HepG2 (cell line): ENCODE measurements around the gene ALX3. TPM values are rescaled to one million over a fixed set of nuclear protein-coding genes. Genes with fewer than 3 reads are reported as not detected.

Source experiments
- ATAC-seq: fragments of 200-7000 bp; cut with Tn5 transposase; 3 replicates; pipeline ENCODE4 v1.9.1; 2020; ENCODE audit warnings: mild to moderate bottlenecking, moderate library complexity
- BruUV-seq: library from RNA; stranded (reverse); fragments of 400-500 nt; replicated peaks from 2 replicates; lab custom pipeline; 2021; lab: Mats Ljungman, UMichigan
- CTCF ChIA-PET: fragments of 300-600 bp; formaldehyde crosslinking; extraction: SDS; loops from one replicate; lab custom pipeline; 2021; ENCODE audit warnings: low total read pairs, inconsistent platforms, low intra/inter-chr PET ratio; lab: Yijun Ruan, JAX
- POLR2A ChIA-PET: fragments of 350-600 bp; sonication (Branson Sonifier 250); formaldehyde crosslinking; loops from one replicate; lab custom pipeline; 2020; ENCODE audit warnings: antibody characterized with exemption, inconsistent platforms; lab: Yijun Ruan, JAX
- DNase-seq: peaks from one replicate; pipeline ENCODE4 v3.0.0-alpha.2; 2015; ENCODE audit warnings: low spot score
- FAIRE-seq: peaks from 3 replicates; lab custom pipeline; 2011; peaks lifted over from hg19 to GRCh38; lab: Jason Lieb, UNC
- H2AFZ ChIP-seq: one replicate; pipeline ENCODE4 v1.6.1; 2011; ENCODE audit warnings: low read length, inconsistent platforms
- H3K27ac ChIP-seq: fragments of 300-600 bp; 3 replicates; pipeline ENCODE4 v1.8.0; 2011; ENCODE audit warnings: mixed run types, mild to moderate bottlenecking, mixed read lengths, low read length, inconsistent platforms; ENCODE audit not compliant: insufficient read depth; ENCODE audit errors: extremely low read length
- H3K27me3 ChIP-seq, 2 experiments: fragments of 200-600 bp in 1 of 2; 2 replicates in 1 of 2; 3 replicates in 1 of 2; pipeline versions ENCODE4 v1.6.0 to v1.8.0; 2011; ENCODE audit warnings: low read length in 2 of 2, mild to moderate bottlenecking in 2 of 2, moderate library complexity in 2 of 2, inconsistent platforms in 1 of 2; ENCODE audit not compliant: insufficient read depth in 2 of 2, control insufficient read depth in 1 of 2
- H3K36me3 ChIP-seq, 2 experiments: fragments of 200-600 bp in 1 of 2; replicated peaks in 1 of 2; 2 replicates in 1 of 2; 3 replicates in 1 of 2; pipeline versions ENCODE4 v1.5.1 to v1.8.0; 2011; ENCODE audit warnings: low read length in 2 of 2, inconsistent platforms in 1 of 2; ENCODE audit not compliant: insufficient read depth in 2 of 2, control insufficient read depth in 1 of 2
- H3K4me1 ChIP-seq: 2 replicates; pipeline ENCODE4 v1.5.1; 2012; ENCODE audit warnings: low read length, inconsistent platforms; ENCODE audit not compliant: insufficient read depth
- H3K4me2 ChIP-seq: 2 replicates; pipeline ENCODE4 v1.6.0; 2011; ENCODE audit warnings: low read depth, low read length, inconsistent platforms
- H3K4me3 ChIP-seq, 3 experiments: fragments of 200-600 bp in 1 of 3; sonication (generic), shearing (Covaris generic) in 1 of 3; replicated peaks in 1 of 3; 2 replicates each; pipeline ENCODE4 v1.5.1; 2011 to 2016; ENCODE audit warnings: low read length in 3 of 3, inconsistent platforms in 2 of 3, low read depth in 2 of 3, mild to moderate bottlenecking in 2 of 3, control low read depth in 1 of 3, mixed read lengths in 1 of 3; ENCODE audit not compliant: insufficient read depth in 1 of 3
- H3K79me2 ChIP-seq: one replicate; pipeline ENCODE4 v1.6.1; 2011; ENCODE audit warnings: low read length, inconsistent platforms; ENCODE audit not compliant: insufficient read depth
- H3K9ac ChIP-seq: 2 replicates; pipeline ENCODE4 v1.6.0; 2011; ENCODE audit warnings: mild to moderate bottlenecking, low read depth, low read length, inconsistent platforms; ENCODE audit not compliant: insufficient read depth
- H3K9me3 ChIP-seq: 2 replicates; pipeline ENCODE4 v1.5.1; 2012; ENCODE audit warnings: mild to moderate bottlenecking, low read length
- H4K20me1 ChIP-seq: 2 replicates; pipeline ENCODE4 v1.6.0; 2011; ENCODE audit warnings: inconsistent platforms, mild to moderate bottlenecking, low read length, moderate library complexity; ENCODE audit not compliant: insufficient read depth
- NFYC ChIP-seq: IDR thresholded peaks from 2 replicates; pipeline ENCODE4 v1.6.1; 2016; ENCODE audit warnings: missing genetic modification reagents, missing compliant biosample characterization
- RNF2 ChIP-seq: fragments of 450-650 bp; conservative IDR thresholded peaks from 2 replicates; pipeline ENCODE4 v1.6.1; 2016; ENCODE audit warnings: low read depth
- ZNF33B ChIP-seq: sonication (generic); formaldehyde crosslinking; IDR thresholded peaks from 2 replicates; pipeline ENCODE4 v1.5.1; 2020; ENCODE audit warnings: mild to moderate bottlenecking, missing genetic modification reagents
- ZNF460 ChIP-seq: sonication (generic); formaldehyde crosslinking; IDR thresholded peaks from 2 replicates; pipeline ENCODE4 v1.5.1; 2020; ENCODE audit warnings: missing genetic modification reagents, mild to moderate bottlenecking, borderline replicate concordance
- WGBS: methylation state at CpG from one replicate; pipeline ENCODE4 v1.1.6; 2017; ENCODE audit warnings: low lambda C conversion rate; 5-methylcytosine and 5-hydroxymethylcytosine counted together
- in situ Hi-C: cut with HindIII; loops from 2 replicates; pipeline ENCODE4 v1.10.0; 2017; ENCODE audit warnings: low pct_unique_long_range_greater_than_20kb; ENCODE audit not compliant: extremely low pct_ligation_motif_present
- intact Hi-C: fragments of 100-400 bp; cut with micrococcal nuclease; formaldehyde crosslinking; loops from one replicate; pipeline ENCODE4 v1.10.0; 2022; ENCODE audit not compliant: unreplicated experiment
- polyA plus RNA-seq, 8 experiments: library from polyadenylated mRNA; depleted of rRNA in 3 of 8; stranded (reverse) in 7 of 8; unstranded in 1 of 8; fragments of >200 nt; fragmentation: Illumina TruSeq in 4 of 8; extraction: Trizol in 4 of 8; gene quantifications; 2 replicates each; pipeline versions ENCODE4 v1.2.1 to v1.2.3, GENCODE V29; 2011 to 2016; ENCODE audit warnings: low read depth in 4 of 8, missing spikeins in 1 of 8, mixed read lengths in 1 of 8; ENCODE audit not compliant: insufficient read depth in 1 of 8
- total RNA-seq, 5 experiments: library from RNA; depleted of rRNA; stranded (reverse); fragments of >200 nt; fragmentation: Illumina TruSeq; extraction: Trizol; gene quantifications; 2 replicates each; pipeline ENCODE4 v1.2.3, GENCODE V29; 2016; ENCODE audit warnings: low read depth in 1 of 5
- TF ChIP-seq, protein P1 (sequence below): sonication (generic); formaldehyde crosslinking; IDR thresholded peaks from 2 replicates; pipeline ENCODE4 v1.4.0; 2020; ENCODE audit warnings: mild to moderate bottlenecking, missing genetic modification reagents, borderline replicate concordance
- TF ChIP-seq, protein P2 (sequence below): sonication (generic); formaldehyde crosslinking; IDR thresholded peaks from 2 replicates; pipeline ENCODE4 v1.4.0; 2020; ENCODE audit warnings: low read depth, missing genetic modification reagents
- TF ChIP-seq, protein P3 (sequence below): sonication (generic); formaldehyde crosslinking; conservative IDR thresholded peaks from 2 replicates; pipeline ENCODE4 v1.4.0; 2020; ENCODE audit warnings: missing genetic modification reagents

ALX3 gene
- total and polyA plus RNA-seq, 2 of the 13 experiments (the other 11 are each of a cell fraction or from before 2014, with no cell fraction given) = not detected

DNA sequence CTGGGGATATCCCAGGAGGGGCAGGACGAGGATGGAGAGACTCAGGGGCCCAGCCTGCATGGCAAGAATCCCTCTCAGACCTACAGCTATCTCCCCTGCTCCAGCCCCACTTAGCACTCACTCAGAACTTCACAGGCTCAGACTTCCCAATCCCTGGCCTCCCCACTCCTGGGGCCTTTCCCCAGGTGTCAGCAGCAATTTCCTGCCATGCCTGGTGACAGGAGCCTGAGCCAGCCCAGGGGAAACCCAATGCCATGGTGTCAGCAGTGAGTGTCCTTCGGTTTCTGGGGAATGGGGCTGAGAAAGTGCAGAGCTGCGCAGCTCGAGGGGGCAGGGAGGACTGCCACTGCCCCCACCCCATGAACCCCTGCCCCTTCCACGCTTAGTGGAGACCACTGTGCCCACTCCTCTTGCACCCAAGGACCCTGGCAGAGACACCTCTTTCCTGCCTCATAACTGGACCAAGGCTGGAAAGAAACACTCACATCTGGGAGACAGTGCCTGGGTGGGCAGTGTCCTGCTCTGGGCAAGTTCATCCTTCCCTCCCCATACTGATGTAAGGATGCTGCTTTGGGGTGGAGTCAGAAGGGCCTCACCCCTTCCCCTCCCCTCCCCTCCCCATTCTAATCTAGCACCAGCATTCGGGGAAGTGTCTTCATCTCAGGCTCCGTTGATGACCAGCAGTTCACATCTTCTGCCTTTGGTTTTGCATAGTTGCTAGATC is 24.6 kb upstream of the ALX3 start:
- Histone ChIP-seq H3K79me2 (no peaks in the 10 kb centered on the region), H3K4me1 (peaks cover 18% of the 10 kb centered on the region), H3K36me3 (no peaks in the 10 kb centered on the region), H3K4me3 (no peak overlapping the region), H3K27me3 (peaks cover 3 to 24% of the 10 kb centered on the region in 2 experiments), H3K9me3 (no peaks in the 10 kb centered on the region), H3K27ac (no peak overlapping the region), H3K4me2 (no peak overlapping the region), H2AFZ (no peak overlapping the region), H3K9ac (no peak overlapping the region), H4K20me1 (no peaks in the 10 kb centered on the region)
- ATAC-seq = no peak
- in situ Hi-C loops (no loop called here), intact Hi-C loops (no loop called here)
- TF ChIP-seq, protein P1, sequence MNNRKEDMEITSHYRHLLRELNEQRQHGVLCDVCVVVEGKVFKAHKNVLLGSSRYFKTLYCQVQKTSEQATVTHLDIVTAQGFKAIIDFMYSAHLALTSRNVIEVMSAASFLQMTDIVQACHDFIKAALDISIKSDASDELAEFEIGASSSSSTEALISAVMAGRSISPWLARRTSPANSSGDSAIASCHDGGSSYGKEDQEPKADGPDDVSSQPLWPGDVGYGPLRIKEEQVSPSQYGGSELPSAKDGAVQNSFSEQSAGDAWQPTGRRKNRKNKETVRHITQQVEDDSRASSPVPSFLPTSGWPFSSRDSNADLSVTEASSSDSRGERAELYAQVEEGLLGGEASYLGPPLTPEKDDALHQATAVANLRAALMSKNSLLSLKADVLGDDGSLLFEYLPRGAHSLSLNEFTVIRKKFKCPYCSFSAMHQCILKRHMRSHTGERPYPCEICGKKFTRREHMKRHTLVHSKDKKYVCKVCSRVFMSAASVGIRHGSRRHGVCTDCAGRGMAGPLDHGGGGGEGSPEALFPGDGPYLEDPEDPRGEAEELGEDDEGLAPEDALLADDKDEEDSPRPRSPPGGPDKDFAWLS (CRISPR knock-in tag) = no peak
- no peak for TF ChIP-seq NFYC
- TF ChIP-seq, protein P2, sequence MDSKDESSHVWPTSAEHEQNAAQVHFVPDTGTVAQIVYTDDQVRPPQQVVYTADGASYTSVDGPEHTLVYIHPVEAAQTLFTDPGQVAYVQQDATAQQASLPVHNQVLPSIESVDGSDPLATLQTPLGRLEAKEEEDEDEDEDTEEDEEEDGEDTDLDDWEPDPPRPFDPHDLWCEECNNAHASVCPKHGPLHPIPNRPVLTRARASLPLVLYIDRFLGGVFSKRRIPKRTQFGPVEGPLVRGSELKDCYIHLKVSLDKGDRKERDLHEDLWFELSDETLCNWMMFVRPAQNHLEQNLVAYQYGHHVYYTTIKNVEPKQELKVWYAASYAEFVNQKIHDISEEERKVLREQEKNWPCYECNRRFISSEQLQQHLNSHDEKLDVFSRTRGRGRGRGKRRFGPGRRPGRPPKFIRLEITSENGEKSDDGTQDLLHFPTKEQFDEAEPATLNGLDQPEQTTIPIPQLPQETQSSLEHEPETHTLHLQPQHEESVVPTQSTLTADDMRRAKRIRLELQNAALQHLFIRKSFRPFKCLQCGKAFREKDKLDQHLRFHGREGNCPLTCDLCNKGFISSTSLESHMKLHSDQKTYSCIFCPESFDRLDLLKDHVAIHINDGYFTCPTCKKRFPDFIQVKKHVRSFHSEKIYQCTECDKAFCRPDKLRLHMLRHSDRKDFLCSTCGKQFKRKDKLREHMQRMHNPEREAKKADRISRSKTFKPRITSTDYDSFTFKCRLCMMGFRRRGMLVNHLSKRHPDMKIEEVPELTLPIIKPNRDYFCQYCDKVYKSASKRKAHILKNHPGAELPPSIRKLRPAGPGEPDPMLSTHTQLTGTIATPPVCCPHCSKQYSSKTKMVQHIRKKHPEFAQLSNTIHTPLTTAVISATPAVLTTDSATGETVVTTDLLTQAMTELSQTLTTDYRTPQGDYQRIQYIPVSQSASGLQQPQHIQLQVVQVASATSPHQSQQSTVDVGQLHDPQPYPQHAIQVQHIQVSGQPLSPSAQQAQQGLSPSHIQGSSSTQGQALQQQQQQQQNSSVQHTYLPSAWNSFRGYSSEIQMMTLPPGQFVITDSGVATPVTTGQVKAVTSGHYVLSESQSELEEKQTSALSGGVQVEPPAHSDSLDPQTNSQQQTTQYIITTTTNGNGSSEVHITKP (CRISPR knock-in tag) = no peak
- no peak for TF ChIP-seq ZNF460 (CRISPR knock-in tag)
- TF ChIP-seq RNF2 = no peak
- no peak for TF ChIP-seq ZNF33B (CRISPR knock-in tag)
- TF ChIP-seq, protein P3, sequence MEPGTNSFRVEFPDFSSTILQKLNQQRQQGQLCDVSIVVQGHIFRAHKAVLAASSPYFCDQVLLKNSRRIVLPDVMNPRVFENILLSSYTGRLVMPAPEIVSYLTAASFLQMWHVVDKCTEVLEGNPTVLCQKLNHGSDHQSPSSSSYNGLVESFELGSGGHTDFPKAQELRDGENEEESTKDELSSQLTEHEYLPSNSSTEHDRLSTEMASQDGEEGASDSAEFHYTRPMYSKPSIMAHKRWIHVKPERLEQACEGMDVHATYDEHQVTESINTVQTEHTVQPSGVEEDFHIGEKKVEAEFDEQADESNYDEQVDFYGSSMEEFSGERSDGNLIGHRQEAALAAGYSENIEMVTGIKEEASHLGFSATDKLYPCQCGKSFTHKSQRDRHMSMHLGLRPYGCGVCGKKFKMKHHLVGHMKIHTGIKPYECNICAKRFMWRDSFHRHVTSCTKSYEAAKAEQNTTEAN (CRISPR knock-in tag) = no peak
- no peak for DNase-seq
- ChIA-PET POLR2A (no interaction called here), CTCF (no interaction called here)
- FAIRE-seq = no peak
- no TSS peak for BruUV-seq
- WGBS = 0% methylated on average over 4 of the region's 7 CpGs
